ENCODE measurements around the gene ARHGEF39.

- TF ChIP-seq, protein P1, sequence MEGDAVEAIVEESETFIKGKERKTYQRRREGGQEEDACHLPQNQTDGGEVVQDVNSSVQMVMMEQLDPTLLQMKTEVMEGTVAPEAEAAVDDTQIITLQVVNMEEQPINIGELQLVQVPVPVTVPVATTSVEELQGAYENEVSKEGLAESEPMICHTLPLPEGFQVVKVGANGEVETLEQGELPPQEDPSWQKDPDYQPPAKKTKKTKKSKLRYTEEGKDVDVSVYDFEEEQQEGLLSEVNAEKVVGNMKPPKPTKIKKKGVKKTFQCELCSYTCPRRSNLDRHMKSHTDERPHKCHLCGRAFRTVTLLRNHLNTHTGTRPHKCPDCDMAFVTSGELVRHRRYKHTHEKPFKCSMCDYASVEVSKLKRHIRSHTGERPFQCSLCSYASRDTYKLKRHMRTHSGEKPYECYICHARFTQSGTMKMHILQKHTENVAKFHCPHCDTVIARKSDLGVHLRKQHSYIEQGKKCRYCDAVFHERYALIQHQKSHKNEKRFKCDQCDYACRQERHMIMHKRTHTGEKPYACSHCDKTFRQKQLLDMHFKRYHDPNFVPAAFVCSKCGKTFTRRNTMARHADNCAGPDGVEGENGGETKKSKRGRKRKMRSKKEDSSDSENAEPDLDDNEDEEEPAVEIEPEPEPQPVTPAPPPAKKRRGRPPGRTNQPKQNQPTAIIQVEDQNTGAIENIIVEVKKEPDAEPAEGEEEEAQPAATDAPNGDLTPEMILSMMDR (IDR thresholded peaks at IDR 0.05; ENCODE audit: insufficient read depth, low read depth, low read length), result no peak
- no peak for TF ChIP-seq EZH2 (IDR thresholded peaks at IDR 0.05; ENCODE audit: insufficient read depth, low read length)
Observed at GRCh38 chr9:35686222-35687203, 21.5 kb upstream of the ARHGEF39 start.
